HepG2 (cell line): ENCODE measurements around the gene TTBK1. TPM values are rescaled to one million over a fixed set of nuclear protein-coding genes. Genes with fewer than 3 reads are reported as not detected.

ENCODE experiments used
- GFI1 ChIP-seq: sonication (generic); formaldehyde crosslinking; IDR thresholded peaks from 2 replicates; pipeline ENCODE4 v1.5.0; 2020; ENCODE audit warnings: missing genetic modification reagents, mild to moderate bottlenecking, borderline replicate concordance
- HOXD1 ChIP-seq: sonication (generic); formaldehyde crosslinking; IDR thresholded peaks from 2 replicates; pipeline ENCODE4 v1.5.0; 2020; ENCODE audit warnings: missing genetic modification reagents
- MAZ ChIP-seq, 2 experiments: sonication (generic) in 1 of 2; formaldehyde crosslinking in 1 of 2; IDR thresholded peaks; 2 replicates each; pipeline versions ENCODE4 v1.5.0 to v1.6.1; 2012 to 2020; ENCODE audit warnings: low read depth in 2 of 2, mild to moderate bottlenecking in 2 of 2, borderline replicate concordance in 1 of 2, improper control_type of control experiment in 1 of 2, low read length in 1 of 2, missing genetic modification reagents in 1 of 2, moderate library complexity in 1 of 2
- POGZ ChIP-seq: sonication (generic); formaldehyde crosslinking; IDR thresholded peaks from 2 replicates; pipeline ENCODE4 v1.4.0; 2020; ENCODE audit warnings: mild to moderate bottlenecking, missing genetic modification reagents
- PRMT3 ChIP-seq: sonication (generic); formaldehyde crosslinking; IDR thresholded peaks from 2 replicates; pipeline ENCODE4 v1.8.1; 2022; ENCODE audit warnings: low read depth, mild to moderate bottlenecking, moderate library complexity, missing genetic modification reagents, borderline replicate concordance
- TBX2 ChIP-seq: sonication (generic); formaldehyde crosslinking; IDR thresholded peaks from 2 replicates; pipeline ENCODE4 v1.5.0; 2020; ENCODE audit warnings: missing genetic modification reagents, mild to moderate bottlenecking, borderline replicate concordance
- ZFX ChIP-seq: sonication (generic); formaldehyde crosslinking; IDR thresholded peaks from 2 replicates; pipeline ENCODE4 v1.4.0; 2020; ENCODE audit warnings: mild to moderate bottlenecking, low read depth, missing genetic modification reagents, moderate library complexity
- ZNF101 ChIP-seq: sonication (generic); formaldehyde crosslinking; IDR thresholded peaks from 2 replicates; pipeline ENCODE4 v1.4.0; 2020; ENCODE audit warnings: mild to moderate bottlenecking, low read depth, missing genetic modification reagents, borderline replicate concordance
- ZNF557 ChIP-seq: sonication (generic); formaldehyde crosslinking; IDR thresholded peaks from 2 replicates; pipeline ENCODE4 v1.4.0; 2020; ENCODE audit warnings: missing genetic modification reagents
- polyA plus RNA-seq, 8 experiments: library from polyadenylated mRNA; depleted of rRNA in 3 of 8; stranded (reverse) in 7 of 8; unstranded in 1 of 8; fragments of >200 nt; fragmentation: Illumina TruSeq in 4 of 8; extraction: Trizol in 4 of 8; gene quantifications; 2 replicates each; pipeline versions ENCODE4 v1.2.1 to v1.2.3, GENCODE V29; 2011 to 2016; ENCODE audit warnings: low read depth in 4 of 8, missing spikeins in 1 of 8, mixed read lengths in 1 of 8; ENCODE audit not compliant: insufficient read depth in 1 of 8
- total RNA-seq, 5 experiments: library from RNA; depleted of rRNA; stranded (reverse); fragments of >200 nt; fragmentation: Illumina TruSeq; extraction: Trizol; gene quantifications; 2 replicates each; pipeline ENCODE4 v1.2.3, GENCODE V29; 2016; ENCODE audit warnings: low read depth in 1 of 5
- TF ChIP-seq, protein P1 (sequence below): sonication (generic); formaldehyde crosslinking; IDR thresholded peaks from 2 replicates; pipeline ENCODE4 v1.4.0; 2020; ENCODE audit warnings: mild to moderate bottlenecking, missing genetic modification reagents
- TF ChIP-seq, protein P2 (sequence below): sonication (generic); formaldehyde crosslinking; IDR thresholded peaks from 2 replicates; pipeline ENCODE4 v1.8.1; 2022; ENCODE audit warnings: low read depth, mild to moderate bottlenecking, missing genetic modification reagents
- TF ChIP-seq, protein P3 (sequence below): IDR thresholded peaks from 2 replicates; pipeline ENCODE4 v1.6.1; 2016
- TF ChIP-seq, protein P4 (sequence below), 2 experiments: sonication (generic) in 1 of 2; formaldehyde crosslinking in 1 of 2; IDR thresholded peaks; 2 replicates each; pipeline versions ENCODE4 v1.4.0 to v1.6.1; 2018 to 2020; ENCODE audit warnings: missing genetic modification reagents in 2 of 2, borderline replicate concordance in 1 of 2, low read depth in 1 of 2, mild to moderate bottlenecking in 1 of 2, missing biosample characterization in 1 of 2
- TF ChIP-seq, protein P5 (sequence below): sonication (generic); formaldehyde crosslinking; IDR thresholded peaks from 2 replicates; pipeline ENCODE4 v1.4.0; 2020; ENCODE audit warnings: low read depth, missing genetic modification reagents

TTBK1 gene
- total and polyA plus RNA-seq, 2 of the 13 experiments (the other 11 are each of a cell fraction or from before 2014, with no cell fraction given): 0.24 to 0.33 TPM

DNA sequence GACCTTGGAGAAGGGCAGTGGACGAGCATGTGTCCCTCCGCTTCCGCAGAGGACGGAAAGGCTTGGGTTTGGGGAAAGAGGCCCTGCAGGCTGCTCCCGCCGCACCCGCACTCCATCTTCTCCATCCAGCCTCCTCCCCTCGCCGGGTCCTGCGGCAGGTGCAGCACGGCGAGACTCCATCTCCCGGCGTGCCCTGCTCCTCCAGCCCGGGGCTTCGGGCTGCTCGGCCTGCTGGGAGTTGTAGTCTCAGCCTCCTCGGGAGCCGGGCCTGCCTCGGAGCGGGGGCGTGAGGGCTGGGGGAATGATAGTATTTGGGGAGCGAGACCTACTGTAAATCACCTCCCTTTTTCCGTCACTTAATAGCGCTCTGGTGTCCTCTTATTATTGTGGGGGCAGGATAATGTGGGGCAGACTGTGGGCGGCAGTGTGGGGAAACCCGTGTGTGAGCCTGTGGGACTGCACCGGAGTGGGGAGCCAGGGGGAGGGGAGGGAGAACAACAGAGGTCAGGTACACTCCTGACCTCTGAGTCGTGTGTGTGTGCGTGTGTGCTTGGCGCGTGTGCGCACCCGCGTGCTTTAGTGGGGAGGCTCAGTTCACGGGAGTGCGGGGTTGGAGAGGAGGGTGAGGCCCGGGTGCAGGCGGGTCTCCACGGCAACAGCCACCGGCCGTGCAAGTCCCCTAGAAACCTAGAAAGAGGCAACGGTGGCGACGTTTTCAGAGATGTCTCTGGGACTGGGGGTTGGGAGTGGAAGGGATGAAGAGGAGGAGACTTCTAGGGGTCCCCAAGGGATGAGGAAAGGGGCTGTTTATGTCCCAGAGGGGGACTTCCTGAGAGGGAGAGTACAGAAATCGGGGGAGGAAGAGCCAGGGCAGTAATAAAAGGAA lies 4.1 kb downstream of the TTBK1 start (continued):
- TF ChIP-seq PRMT3 (no peak), GFI1 (0 out of 2 replicates have a peak, but pooled peaks have one; percentile 25), ZNF101 (CRISPR knock-in tag) (no peak), ZNF557 (CRISPR knock-in tag) (no peak), POGZ (CRISPR knock-in tag) (peak; percentile 8; the same call in 1 of the 2 replicates), HOXD1 (no peak; the same call in 1 of the 2 replicates), TBX2 (CRISPR knock-in tag) (0 out of 2 replicates have a peak, but pooled peaks have one; percentile 39), MAZ (IDR thresholded peaks at IDR 0.05; ENCODE audit: borderline replicate concordance, low read depth, low read length) (0 out of 2 replicates have a peak, but pooled peaks have one; percentile 23), MAZ (CRISPR knock-in tag; IDR thresholded peaks at IDR 0.05; ENCODE audit: low read depth) (peak; percentile 89), ZFX (CRISPR knock-in tag) (peak; percentile 88)
- TF ChIP-seq, protein P1, sequence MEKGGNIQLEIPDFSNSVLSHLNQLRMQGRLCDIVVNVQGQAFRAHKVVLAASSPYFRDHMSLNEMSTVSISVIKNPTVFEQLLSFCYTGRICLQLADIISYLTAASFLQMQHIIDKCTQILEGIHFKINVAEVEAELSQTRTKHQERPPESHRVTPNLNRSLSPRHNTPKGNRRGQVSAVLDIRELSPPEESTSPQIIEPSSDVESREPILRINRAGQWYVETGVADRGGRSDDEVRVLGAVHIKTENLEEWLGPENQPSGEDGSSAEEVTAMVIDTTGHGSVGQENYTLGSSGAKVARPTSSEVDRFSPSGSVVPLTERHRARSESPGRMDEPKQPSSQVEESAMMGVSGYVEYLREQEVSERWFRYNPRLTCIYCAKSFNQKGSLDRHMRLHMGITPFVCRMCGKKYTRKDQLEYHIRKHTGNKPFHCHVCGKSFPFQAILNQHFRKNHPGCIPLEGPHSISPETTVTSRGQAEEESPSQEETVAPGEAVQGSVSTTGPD: no peak
- TF ChIP-seq, protein P2, sequence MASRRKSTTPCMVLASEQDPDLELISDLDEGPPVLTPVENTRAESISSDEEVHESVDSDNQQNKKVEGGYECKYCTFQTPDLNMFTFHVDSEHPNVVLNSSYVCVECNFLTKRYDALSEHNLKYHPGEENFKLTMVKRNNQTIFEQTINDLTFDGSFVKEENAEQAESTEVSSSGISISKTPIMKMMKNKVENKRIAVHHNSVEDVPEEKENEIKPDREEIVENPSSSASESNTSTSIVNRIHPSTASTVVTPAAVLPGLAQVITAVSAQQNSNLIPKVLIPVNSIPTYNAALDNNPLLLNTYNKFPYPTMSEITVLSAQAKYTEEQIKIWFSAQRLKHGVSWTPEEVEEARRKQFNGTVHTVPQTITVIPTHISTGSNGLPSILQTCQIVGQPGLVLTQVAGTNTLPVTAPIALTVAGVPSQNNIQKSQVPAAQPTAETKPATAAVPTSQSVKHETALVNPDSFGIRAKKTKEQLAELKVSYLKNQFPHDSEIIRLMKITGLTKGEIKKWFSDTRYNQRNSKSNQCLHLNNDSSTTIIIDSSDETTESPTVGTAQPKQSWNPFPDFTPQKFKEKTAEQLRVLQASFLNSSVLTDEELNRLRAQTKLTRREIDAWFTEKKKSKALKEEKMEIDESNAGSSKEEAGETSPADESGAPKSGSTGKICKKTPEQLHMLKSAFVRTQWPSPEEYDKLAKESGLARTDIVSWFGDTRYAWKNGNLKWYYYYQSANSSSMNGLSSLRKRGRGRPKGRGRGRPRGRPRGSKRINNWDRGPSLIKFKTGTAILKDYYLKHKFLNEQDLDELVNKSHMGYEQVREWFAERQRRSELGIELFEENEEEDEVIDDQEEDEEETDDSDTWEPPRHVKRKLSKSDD (CRISPR knock-in tag): 0 out of 2 replicates have a peak, but pooled peaks have one; percentile 47
- TF ChIP-seq, protein P3, sequence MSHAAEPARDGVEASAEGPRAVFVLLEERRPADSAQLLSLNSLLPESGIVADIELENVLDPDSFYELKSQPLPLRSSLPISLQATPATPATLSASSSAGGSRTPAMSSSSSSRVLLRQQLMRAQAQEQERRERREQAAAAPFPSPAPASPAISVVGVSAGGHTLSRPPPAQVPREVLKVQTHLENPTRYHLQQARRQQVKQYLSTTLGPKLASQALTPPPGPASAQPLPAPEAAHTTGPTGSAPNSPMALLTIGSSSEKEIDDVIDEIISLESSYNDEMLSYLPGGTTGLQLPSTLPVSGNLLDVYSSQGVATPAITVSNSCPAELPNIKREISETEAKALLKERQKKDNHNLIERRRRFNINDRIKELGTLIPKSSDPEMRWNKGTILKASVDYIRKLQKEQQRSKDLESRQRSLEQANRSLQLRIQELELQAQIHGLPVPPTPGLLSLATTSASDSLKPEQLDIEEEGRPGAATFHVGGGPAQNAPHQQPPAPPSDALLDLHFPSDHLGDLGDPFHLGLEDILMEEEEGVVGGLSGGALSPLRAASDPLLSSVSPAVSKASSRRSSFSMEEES (CRISPR knock-in tag): peak; percentile 9; the same call in 1 of the 2 replicates
- TF ChIP-seq, protein P4, sequence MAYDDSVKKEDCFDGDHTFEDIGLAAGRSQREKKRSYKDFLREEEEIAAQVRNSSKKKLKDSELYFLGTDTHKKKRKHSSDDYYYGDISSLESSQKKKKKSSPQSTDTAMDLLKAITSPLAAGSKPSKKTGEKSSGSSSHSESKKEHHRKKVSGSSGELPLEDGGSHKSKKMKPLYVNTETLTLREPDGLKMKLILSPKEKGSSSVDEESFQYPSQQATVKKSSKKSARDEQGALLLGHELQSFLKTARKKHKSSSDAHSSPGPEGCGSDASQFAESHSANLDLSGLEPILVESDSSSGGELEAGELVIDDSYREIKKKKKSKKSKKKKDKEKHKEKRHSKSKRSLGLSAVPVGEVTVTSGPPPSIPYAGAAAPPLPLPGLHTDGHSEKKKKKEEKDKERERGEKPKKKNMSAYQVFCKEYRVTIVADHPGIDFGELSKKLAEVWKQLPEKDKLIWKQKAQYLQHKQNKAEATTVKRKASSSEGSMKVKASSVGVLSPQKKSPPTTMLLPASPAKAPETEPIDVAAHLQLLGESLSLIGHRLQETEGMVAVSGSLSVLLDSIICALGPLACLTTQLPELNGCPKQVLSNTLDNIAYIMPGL (CRISPR knock-in tag; IDR thresholded peaks at IDR 0.05; ENCODE audit: borderline replicate concordance in 1 of 2, low read depth in 1 of 2): peak in 1 of 2 experiments; percentile 53; a peak in 2 of 4 replicates
- TF ChIP-seq, protein P5, sequence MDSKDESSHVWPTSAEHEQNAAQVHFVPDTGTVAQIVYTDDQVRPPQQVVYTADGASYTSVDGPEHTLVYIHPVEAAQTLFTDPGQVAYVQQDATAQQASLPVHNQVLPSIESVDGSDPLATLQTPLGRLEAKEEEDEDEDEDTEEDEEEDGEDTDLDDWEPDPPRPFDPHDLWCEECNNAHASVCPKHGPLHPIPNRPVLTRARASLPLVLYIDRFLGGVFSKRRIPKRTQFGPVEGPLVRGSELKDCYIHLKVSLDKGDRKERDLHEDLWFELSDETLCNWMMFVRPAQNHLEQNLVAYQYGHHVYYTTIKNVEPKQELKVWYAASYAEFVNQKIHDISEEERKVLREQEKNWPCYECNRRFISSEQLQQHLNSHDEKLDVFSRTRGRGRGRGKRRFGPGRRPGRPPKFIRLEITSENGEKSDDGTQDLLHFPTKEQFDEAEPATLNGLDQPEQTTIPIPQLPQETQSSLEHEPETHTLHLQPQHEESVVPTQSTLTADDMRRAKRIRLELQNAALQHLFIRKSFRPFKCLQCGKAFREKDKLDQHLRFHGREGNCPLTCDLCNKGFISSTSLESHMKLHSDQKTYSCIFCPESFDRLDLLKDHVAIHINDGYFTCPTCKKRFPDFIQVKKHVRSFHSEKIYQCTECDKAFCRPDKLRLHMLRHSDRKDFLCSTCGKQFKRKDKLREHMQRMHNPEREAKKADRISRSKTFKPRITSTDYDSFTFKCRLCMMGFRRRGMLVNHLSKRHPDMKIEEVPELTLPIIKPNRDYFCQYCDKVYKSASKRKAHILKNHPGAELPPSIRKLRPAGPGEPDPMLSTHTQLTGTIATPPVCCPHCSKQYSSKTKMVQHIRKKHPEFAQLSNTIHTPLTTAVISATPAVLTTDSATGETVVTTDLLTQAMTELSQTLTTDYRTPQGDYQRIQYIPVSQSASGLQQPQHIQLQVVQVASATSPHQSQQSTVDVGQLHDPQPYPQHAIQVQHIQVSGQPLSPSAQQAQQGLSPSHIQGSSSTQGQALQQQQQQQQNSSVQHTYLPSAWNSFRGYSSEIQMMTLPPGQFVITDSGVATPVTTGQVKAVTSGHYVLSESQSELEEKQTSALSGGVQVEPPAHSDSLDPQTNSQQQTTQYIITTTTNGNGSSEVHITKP (CRISPR knock-in tag): no peak
